COLO829 (cell line): ENCODE measurements around the gene DNAJB13.
"Not testable (repeated sequence)": the region's sequence is repeated elsewhere in the genome, so short reads cannot be mapped to it uniquely, and the experiment has no call there.

Experiments used
- DNase-seq: peaks from one replicate; pipeline ENCODE4 v3.0.0; 2012; ENCODE audit warnings: low spot score

Gene DNAJB13

GRCh38 chr11:73977856-73978519 is 27.2 kb downstream of the DNAJB13 start:
- no peak for DNase-seq

GRCh38 chr11:73978576-73979086 is 27.8 kb downstream of the DNAJB13 start:
- no peak for DNase-seq

DNA sequence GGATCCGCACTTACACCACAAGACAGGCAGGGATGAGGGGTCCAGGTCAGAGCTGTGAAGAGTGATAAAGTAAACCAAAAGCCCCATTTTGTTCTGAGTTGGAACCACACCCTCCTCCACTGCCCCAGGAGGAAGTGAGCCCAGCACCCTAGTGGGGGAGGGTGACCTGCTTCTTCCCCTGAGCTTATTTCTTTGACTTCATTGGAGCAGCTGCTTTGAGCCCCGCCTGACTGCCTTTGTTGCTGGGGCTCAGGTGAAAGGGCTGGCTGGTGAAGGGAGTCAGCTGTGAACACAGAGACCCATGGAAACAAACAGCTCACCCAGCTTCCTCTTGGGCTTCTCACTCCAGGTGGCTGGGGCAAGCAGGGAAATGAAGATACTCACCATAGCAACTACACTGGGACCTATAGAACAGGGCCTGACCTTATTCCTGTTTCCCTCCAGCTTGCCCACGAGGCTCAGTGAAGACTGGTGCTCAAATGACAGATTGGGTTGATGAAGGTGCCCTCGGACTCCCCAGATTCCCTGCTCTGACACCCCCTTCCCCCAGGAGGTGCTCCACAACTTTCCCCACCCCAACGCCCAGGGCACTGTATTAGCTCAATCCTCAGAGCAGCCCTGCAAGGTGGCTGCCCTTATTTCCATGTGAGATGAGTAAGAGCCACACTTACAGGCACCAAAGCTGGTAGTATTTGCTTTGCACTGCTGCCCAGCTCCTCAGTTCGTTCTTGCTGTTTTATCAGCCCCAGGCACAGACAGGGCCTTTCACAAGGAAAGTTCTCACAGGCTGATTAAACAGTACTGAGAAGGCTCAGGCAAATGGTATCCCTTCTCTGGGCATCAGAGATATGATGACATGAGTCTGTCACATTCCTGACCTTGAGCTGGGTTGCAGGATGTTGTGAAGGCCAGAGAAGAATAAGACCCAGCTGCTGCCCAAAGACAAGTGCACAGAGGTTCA is 29.5 kb downstream of the DNAJB13 start:
- no peak for DNase-seq

GRCh38 chr11:73981051-73981805 is 30.4 kb downstream of the DNAJB13 start:
- DNase-seq = no peak

GRCh38 chr11:73982595-73982989 is 31.8 kb downstream of the DNAJB13 start, which contains the start of gene UCP2:
UCP2 (minus strand) TSS chr11:73982843; CDS start chr11:73978378, 4,465 bp downstream.
- peak; percentile 40 for DNase-seq

DNA sequence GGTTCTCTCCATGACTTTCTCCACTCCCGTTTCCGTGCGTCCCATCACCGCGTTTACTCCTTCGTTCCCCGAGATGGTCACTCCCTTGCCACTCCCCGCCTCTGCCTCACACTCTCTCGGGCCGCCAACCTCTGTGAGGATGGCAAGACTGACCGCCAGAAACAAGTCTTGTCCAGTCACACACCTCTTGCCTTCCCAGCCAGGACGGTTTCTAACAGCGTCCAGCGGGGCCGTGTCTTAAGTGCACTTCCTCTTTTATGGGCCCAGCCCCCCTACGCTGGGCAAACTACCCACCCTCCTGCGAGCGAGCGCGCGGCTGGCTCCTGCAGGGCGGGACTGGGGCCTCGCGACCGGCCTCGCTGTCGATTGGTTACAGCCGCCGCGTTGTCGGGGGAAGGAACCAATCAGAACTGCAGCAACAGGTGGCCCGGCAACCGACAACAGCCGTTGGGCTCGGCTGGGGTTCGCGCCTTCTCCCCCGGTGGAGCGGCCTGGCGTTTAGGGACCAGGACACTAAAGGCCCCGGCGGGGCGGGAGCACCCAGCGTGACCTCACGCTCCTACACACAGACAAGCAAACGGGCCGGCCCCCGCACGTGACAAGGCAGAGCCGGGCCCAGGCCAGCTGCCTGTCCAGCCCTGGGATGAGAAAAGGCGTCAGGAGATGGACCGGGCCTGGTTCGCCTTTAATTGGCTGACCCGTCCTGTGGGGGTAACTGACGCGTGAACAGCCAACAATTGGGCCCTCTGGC is 32.3 kb downstream of the DNAJB13 start:
- DNase-seq = peak; percentile 75

DNA sequence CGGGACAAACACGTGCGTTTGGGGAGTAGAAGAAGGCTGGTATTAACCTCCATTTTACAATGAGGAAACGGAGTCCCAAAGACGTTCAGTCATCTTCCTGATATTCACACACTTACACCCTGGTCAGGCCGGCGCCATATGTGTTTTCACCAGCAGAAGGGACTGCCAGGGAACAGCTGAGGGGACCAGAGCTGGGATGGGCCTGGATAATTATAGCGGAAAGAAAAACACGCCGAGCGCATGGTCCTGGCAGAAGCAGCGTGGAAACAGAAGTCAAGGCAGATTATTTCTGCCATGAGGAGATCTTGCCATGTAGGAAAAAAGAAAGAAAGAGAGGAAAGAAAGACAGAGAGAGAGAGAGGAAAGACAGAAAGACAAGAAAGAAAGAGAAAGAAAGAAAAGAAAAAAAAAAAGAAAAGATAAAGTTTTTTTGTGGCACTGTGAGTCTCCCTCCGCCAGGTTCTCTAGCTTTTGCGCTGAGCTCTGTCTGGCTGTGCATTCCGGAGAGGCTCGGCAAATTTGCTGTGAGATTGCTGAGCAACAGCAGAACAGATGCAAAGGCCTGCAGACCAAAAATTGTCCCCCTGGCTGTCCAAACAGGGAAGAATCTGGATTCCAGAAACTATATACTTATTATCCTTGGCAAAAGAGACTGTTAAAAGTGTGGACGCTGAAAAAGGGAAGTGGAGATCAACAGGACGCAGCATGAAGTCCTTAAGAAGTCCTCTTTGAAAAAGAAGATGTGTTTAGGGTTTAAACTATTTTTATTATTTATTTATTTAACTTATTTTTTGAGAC is 33.1 kb downstream of the DNAJB13 start:
- no peak for DNase-seq

GRCh38 chr11:73985661-73986060 is 34.8 kb downstream of the DNAJB13 start:
- not testable (repeated sequence) for DNase-seq

- DNase-seq = no peak
Measured at GRCh38 chr11:73988227-73988626, 37.4 kb downstream of the DNAJB13 start.

- DNase-seq = no peak
Measured at GRCh38 chr11:73989156-73989555, 38.3 kb downstream of the DNAJB13 start.

- no peak for DNase-seq
Measured at GRCh38 chr11:73990730-73991129, 39.9 kb downstream of the DNAJB13 start.

- no peak for DNase-seq
Measured at GRCh38 chr11:73991471-73992006, 40.7 kb downstream of the DNAJB13 start.

- no peak for DNase-seq
Measured at GRCh38 chr11:73995247-73995646, 44.4 kb downstream of the DNAJB13 start.

GRCh38 chr11:73995731-73996130 is 44.9 kb downstream of the DNAJB13 start:
- DNase-seq = no peak

DNA sequence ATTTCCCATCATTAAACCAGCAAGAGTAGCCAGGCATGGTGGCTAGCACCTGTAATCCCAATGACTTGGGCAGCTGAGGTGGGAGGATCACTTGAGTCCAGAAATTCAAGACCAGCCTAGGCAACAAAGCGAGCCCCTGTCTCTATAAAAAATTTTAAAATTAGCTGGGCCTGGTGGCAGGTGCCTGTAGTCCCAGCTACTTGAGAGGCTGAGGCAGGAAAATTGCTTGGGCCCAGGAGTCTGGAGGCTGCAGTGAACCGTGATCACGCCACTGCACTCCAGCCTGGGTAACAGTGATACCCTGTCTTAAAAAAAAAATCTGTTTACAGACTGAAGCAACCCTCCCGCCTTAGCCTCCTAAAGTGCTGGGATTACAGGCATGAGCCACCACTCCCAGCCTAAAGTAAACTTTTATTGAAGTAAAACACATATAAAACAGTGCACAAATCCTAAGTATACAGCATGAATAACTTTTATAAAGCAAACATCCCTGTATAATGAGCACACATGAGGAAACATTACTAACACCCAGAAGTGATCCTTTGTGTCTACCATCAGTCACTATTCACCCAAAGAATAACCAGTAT is 45.4 kb downstream of the DNAJB13 start:
- no peak for DNase-seq

- DNase-seq = no peak
Measured at GRCh38 chr11:73997120-73997770, 46.4 kb downstream of the DNAJB13 start.

DNA sequence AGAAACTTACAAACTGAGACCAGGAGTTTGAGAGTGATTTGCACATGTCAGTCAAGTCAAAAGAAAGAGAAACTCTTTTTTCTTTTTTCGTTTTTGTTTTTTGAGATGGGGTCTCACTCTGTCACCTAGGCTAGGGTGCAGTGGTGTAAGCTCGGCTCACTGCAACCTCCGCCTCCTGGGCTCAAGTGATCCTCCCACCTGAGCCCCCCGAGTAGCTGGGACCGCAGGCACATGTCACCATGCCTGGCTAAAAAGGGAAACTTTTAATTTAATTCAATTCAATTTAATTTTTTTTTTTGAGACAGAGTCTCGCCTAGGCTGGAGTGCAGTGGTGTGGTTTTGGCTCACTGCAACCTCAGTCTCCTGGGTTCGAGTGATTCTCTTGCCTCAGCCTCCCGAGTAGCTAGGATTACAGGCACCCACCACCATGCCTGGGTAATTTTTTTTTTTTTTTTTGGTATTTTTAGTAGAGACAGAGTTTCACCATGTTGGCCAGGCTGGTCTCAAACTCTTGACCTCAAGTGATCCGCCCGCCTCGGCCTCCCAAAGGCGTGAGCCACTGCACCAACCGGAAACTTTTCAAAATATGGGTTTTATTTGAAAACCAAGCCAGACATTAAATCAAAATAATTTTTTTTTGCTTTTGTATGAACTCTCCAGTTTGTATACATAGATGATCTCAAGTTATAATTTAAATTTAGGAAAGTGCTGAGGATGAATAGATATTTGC is 48.2 kb downstream of the DNAJB13 start:
- no peak for DNase-seq

DNA sequence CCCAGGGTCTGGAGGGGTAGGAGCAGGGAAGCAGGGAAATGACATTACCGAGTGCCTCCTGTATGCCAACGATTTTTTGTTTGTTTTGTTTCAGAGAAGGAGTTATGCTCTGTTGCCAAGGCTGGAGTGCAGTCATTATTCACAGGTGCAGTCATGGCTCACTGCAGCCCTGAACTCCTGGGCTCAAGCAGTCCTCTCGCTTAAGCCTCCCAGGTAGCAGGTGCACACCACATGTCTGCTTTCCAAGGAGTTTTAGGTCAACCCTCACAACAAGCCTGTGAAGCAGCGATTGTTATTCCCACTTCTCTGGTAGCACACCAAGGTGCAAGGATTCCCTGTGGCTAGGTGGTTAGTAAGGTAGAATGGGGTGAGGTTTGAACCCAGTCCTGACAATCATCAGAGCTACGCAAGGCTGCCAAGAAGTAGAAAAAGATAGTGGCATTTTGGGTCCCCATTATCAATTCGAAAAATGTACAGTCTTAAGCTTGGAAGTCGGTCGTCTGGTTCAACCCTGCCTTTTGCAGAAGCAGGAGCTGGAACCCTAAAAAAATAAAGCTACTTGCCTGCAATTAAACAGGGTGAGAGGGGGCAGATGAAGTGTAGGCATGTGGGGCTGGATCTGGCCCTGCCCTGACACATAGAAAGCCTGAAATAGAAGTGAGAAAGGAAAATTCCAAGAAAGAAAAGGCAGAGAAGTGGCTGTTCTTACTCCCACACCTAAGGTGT is 48.9 kb downstream of the DNAJB13 start:
- DNase-seq = no peak
